Astrocyte (in vitro differentiated cells and primary cell): ENCODE results near the gene NEUROD1.

ENCODE experiments used
- CTCF ChIP-seq: IDR thresholded peaks from 2 replicates; pipeline ENCODE4 v1.5.1; 2011; ENCODE audit warnings: low read depth, mild to moderate bottlenecking, inconsistent platforms, low read length, moderate library complexity; ENCODE audit not compliant: insufficient read depth
- EZH2 ChIP-seq: IDR thresholded peaks from 2 replicates; pipeline ENCODE4 v1.6.1; 2012; ENCODE audit warnings: mild to moderate bottlenecking, low read length, inconsistent platforms; ENCODE audit not compliant: insufficient read depth

- TF ChIP-seq CTCF, result no peak
- TF ChIP-seq EZH2, result no peak
Observed at GRCh38 chr2:181639686-181640085, 40.6 kb downstream of the NEUROD1 start.
